Astrocyte (in vitro differentiated cells and primary cell): Measurements from ENCODE around the gene UNC79. TPM values are rescaled to one million over a fixed set of nuclear protein-coding genes. Genes with fewer than 3 reads are reported as not detected.

ENCODE experiments used
- DNase-seq: peaks from one replicate; pipeline ENCODE4 v3.0.0-alpha.2; 2010; ENCODE audit warnings: low read depth
- FAIRE-seq: peaks from 2 replicates; lab custom pipeline; 2011; peaks lifted over from hg19 to GRCh38; lab: Jason Lieb, UNC
- H2AFZ ChIP-seq: 2 replicates; pipeline ENCODE4 v1.6.0; 2012; ENCODE audit warnings: low read depth, low read length, inconsistent platforms
- H3K27ac ChIP-seq: 2 replicates; pipeline ENCODE4 v1.5.1; 2011; ENCODE audit warnings: low read depth, low read length, inconsistent platforms
- H3K27me3 ChIP-seq: 2 replicates; pipeline ENCODE4 v1.6.0; 2011; ENCODE audit warnings: low read length, inconsistent platforms; ENCODE audit not compliant: insufficient read depth
- H3K36me3 ChIP-seq: 2 replicates; pipeline ENCODE4 v1.5.1; 2011; ENCODE audit warnings: low read length, inconsistent platforms; ENCODE audit not compliant: insufficient read depth
- H3K4me1 ChIP-seq: 2 replicates; pipeline ENCODE4 v1.5.1; 2011; ENCODE audit warnings: low read length, inconsistent platforms; ENCODE audit not compliant: insufficient read depth
- H3K4me2 ChIP-seq: 2 replicates; pipeline ENCODE4 v1.6.0; 2012; ENCODE audit warnings: low read length, inconsistent platforms
- H3K4me3 ChIP-seq: 2 replicates; pipeline ENCODE4 v1.5.1; 2011; ENCODE audit warnings: low read depth, mild to moderate bottlenecking, low read length, inconsistent platforms; ENCODE audit not compliant: insufficient read depth
- H3K79me2 ChIP-seq: 2 replicates; pipeline ENCODE4 v1.6.0; 2012; ENCODE audit warnings: mild to moderate bottlenecking, low read length, inconsistent platforms; ENCODE audit not compliant: insufficient read depth
- H3K9ac ChIP-seq: 2 replicates; pipeline ENCODE4 v1.6.0; 2012; ENCODE audit warnings: mild to moderate bottlenecking, low read length, inconsistent platforms
- H3K9me3 ChIP-seq: 2 replicates; pipeline ENCODE4 v1.5.1; 2012; ENCODE audit warnings: low read depth, mild to moderate bottlenecking, low read length, inconsistent platforms; ENCODE audit not compliant: insufficient read depth
- H4K20me1 ChIP-seq: 2 replicates; pipeline ENCODE4 v1.6.0; 2012; ENCODE audit warnings: low read length, inconsistent platforms; ENCODE audit not compliant: insufficient read depth
- H3K27ac Mint-ChIP-seq: one replicate; pipeline ENCODE4 v1.8.0; 2021; ENCODE audit warnings: mild to moderate bottlenecking, mixed read lengths; ENCODE audit not compliant: unreplicated experiment
- H3K27me3 Mint-ChIP-seq: one replicate; pipeline ENCODE4 v1.8.0; 2021; ENCODE audit warnings: low read depth, mixed read lengths; ENCODE audit not compliant: unreplicated experiment
- H3K36me3 Mint-ChIP-seq: one replicate; pipeline ENCODE4 v1.8.0; 2021; ENCODE audit warnings: low read depth, mixed read lengths; ENCODE audit not compliant: unreplicated experiment
- H3K4me1 Mint-ChIP-seq: one replicate; pipeline ENCODE4 v1.8.0; 2021; ENCODE audit warnings: low read depth, mixed read lengths; ENCODE audit not compliant: unreplicated experiment
- H3K4me3 Mint-ChIP-seq: one replicate; pipeline ENCODE4 v1.8.0; 2021; ENCODE audit warnings: mild to moderate bottlenecking, moderate library complexity, mixed read lengths; ENCODE audit not compliant: unreplicated experiment
- H3K9me3 Mint-ChIP-seq: one replicate; pipeline ENCODE4 v1.8.0; 2021; ENCODE audit warnings: mild to moderate bottlenecking, mixed read lengths; ENCODE audit not compliant: unreplicated experiment
- EZH2 ChIP-seq: IDR thresholded peaks from 2 replicates; pipeline ENCODE4 v1.6.1; 2012; ENCODE audit warnings: mild to moderate bottlenecking, low read length, inconsistent platforms; ENCODE audit not compliant: insufficient read depth
- total RNA-seq: library from RNA; stranded (reverse); gene quantifications from 2 replicates; pipeline ENCODE4 v1.2.1, GENCODE V29; 2021
- TF ChIP-seq, protein P1 (sequence below): IDR thresholded peaks from 2 replicates; pipeline ENCODE4 v1.5.1; 2011; ENCODE audit warnings: low read depth, mild to moderate bottlenecking, inconsistent platforms, low read length, moderate library complexity; ENCODE audit not compliant: insufficient read depth

The UNC79 gene
- total RNA-seq, 1 donor from 2014 or later: 0.66 TPM

DNA sequence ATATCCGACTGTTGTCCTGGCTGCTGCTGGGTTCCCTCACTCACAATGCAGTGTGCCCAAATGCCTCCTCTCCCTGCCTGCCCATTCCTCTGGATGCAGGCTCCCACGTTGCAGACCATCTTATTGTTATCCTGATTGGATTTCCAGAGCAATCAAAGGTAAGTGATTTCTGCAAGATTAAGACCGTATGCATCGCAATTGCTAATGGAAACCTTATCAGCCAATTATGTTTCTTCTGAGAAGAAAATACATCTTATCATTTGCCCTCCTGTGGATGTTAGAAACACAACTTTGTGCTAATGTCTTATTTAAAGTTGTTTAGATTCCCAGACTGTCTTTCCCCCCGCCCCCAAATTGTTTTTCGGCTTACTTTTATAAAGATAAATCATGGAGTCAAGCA, 259.4 kb downstream of the UNC79 start:
- H3K4me2 ChIP-seq: no peak overlapping the region
- Mint-ChIP-seq H3K4me1 (peaks cover 3% of the 10 kb centered on the region), H3K4me3 (no peak overlapping the region), H3K9me3 (peaks cover 1% of the 10 kb centered on the region), H3K36me3 (no peaks in the 10 kb centered on the region), H3K27me3 (peaks cover 27% of the 10 kb centered on the region), H3K27ac (no peak overlapping the region)
- no peaks in the 10 kb centered on the region for H3K27me3 ChIP-seq
- no peak overlapping the region for H2AFZ ChIP-seq
- FAIRE-seq (no peak), DNase-seq (no peak)
- H4K20me1 ChIP-seq: no peaks in the 10 kb centered on the region
- no peaks in the 10 kb centered on the region for H3K9me3 ChIP-seq
- H3K27ac ChIP-seq: no peak overlapping the region
- TF ChIP-seq, protein P1, sequence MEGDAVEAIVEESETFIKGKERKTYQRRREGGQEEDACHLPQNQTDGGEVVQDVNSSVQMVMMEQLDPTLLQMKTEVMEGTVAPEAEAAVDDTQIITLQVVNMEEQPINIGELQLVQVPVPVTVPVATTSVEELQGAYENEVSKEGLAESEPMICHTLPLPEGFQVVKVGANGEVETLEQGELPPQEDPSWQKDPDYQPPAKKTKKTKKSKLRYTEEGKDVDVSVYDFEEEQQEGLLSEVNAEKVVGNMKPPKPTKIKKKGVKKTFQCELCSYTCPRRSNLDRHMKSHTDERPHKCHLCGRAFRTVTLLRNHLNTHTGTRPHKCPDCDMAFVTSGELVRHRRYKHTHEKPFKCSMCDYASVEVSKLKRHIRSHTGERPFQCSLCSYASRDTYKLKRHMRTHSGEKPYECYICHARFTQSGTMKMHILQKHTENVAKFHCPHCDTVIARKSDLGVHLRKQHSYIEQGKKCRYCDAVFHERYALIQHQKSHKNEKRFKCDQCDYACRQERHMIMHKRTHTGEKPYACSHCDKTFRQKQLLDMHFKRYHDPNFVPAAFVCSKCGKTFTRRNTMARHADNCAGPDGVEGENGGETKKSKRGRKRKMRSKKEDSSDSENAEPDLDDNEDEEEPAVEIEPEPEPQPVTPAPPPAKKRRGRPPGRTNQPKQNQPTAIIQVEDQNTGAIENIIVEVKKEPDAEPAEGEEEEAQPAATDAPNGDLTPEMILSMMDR: no peak
- TF ChIP-seq EZH2: no peak
- H3K4me3 ChIP-seq: no peak overlapping the region
- no peaks in the 10 kb centered on the region for H3K36me3 ChIP-seq
- H3K9ac ChIP-seq: no peak overlapping the region
- H3K4me1 ChIP-seq: no peaks in the 10 kb centered on the region
- H3K79me2 ChIP-seq: no peaks in the 10 kb centered on the region

DNA sequence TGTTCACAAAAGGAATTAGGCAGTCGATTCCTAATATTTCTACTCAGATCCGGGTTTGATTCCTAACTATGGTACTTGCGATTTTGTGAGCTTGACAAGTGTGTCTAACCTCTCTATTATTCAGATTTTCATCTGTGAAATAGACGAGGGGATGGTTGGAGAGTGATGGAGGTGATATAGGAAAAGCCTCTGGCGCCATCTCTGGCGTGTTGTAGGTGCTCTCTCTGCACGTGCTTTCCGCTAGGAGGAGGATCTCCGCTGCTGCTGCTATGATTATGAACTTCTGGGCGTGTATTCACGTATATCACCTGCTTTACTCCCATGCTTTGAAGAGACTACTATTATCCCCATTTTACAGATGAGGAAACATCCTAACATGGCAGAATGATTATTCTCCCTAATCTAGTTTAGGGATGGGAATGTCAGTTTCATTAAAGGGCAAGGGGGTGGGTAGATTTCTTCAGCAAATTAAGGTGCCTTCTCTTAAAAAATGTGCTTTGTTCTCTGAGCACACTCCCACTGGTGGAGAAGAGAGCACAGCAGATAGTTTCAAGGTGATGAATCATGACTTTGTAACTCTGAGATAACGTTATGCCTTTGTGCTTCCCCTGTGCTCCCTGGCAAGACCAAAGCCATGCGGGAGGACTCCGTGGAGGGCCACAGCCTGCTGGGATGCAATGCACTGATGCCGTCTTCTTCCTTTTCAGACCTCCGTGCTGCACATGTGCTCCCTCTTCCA, 260.5 kb downstream of the UNC79 start:
- H3K27ac Mint-ChIP-seq: no peak overlapping the region
- no peak overlapping the region for H2AFZ ChIP-seq
- no peaks in the 10 kb centered on the region for H3K4me1 ChIP-seq
- H3K79me2 ChIP-seq: no peaks in the 10 kb centered on the region
- no peak overlapping the region for H3K27ac ChIP-seq
- H3K4me3 Mint-ChIP-seq: no peak overlapping the region
- H3K4me1 Mint-ChIP-seq: peaks cover 3% of the 10 kb centered on the region
- no peaks in the 10 kb centered on the region for H3K27me3 ChIP-seq
- H3K4me3 ChIP-seq: no peak overlapping the region
- H3K27me3 Mint-ChIP-seq: peaks cover 22% of the 10 kb centered on the region
- DNase-seq (no peak), FAIRE-seq (no peak)
- no peaks in the 10 kb centered on the region for H3K9me3 ChIP-seq
- no peaks in the 10 kb centered on the region for H3K36me3 ChIP-seq
- H3K9ac ChIP-seq: no peak overlapping the region
- no peaks in the 10 kb centered on the region for H3K36me3 Mint-ChIP-seq
- no peak overlapping the region for H3K4me2 ChIP-seq
- H4K20me1 ChIP-seq: no peaks in the 10 kb centered on the region
- TF ChIP-seq, protein P1: no peak
- no peak for TF ChIP-seq EZH2
- H3K9me3 Mint-ChIP-seq: peaks cover 1% of the 10 kb centered on the region

DNA sequence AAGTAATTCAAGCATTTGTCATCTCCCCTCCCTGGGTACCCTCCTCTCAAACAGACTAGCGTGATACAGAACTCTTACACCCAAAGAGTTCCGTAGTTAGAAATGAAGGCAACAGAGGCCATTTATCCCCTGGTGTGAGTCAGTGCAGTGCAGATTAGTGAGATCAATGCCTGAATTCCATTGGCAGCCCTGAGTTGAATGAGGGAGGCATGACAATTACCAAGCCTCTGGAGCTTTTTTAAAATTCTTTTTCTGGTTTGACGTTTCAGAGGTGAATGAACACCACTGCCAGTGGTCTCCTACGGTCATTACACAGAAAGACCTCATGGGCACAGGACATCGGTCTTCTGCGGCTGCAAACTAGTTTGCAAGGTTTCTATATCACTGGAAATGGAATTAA, 263.2 kb downstream of the UNC79 start:
- no peaks in the 10 kb centered on the region for H3K79me2 ChIP-seq
- Mint-ChIP-seq H3K4me3 (no peak overlapping the region), H3K27me3 (peaks cover 6% of the 10 kb centered on the region), H3K36me3 (no peaks in the 10 kb centered on the region), H3K27ac (no peak overlapping the region), H3K9me3 (peaks cover 1% of the 10 kb centered on the region), H3K4me1 (peaks cover 3% of the 10 kb centered on the region)
- no peak for DNase-seq
- H3K4me1 ChIP-seq: no peaks in the 10 kb centered on the region
- H3K36me3 ChIP-seq: no peaks in the 10 kb centered on the region
- H4K20me1 ChIP-seq: no peaks in the 10 kb centered on the region
- H3K27ac ChIP-seq: no peak overlapping the region
- FAIRE-seq: no peak
- no peak overlapping the region for H3K4me2 ChIP-seq
- no peak overlapping the region for H2AFZ ChIP-seq
- no peak overlapping the region for H3K9ac ChIP-seq
- H3K9me3 ChIP-seq: no peaks in the 10 kb centered on the region
- no peak for TF ChIP-seq EZH2
- TF ChIP-seq, protein P1: no peak
- no peaks in the 10 kb centered on the region for H3K27me3 ChIP-seq
- H3K4me3 ChIP-seq: no peak overlapping the region
